ENCODE measurements around the gene UGT2A3. TPM values are rescaled to one million over a fixed set of nuclear protein-coding genes. Genes with fewer than 3 reads are reported as not detected.

Gene UGT2A3
- total and polyA plus RNA-seq, 2 of the 8 experiments (the other 6 are each of a cell fraction or from before 2014, with no cell fraction given): not detected

GRCh38 chr4:68963374-68963773, 11.8 kb upstream of the UGT2A3 start:
- WGBS, 2 experiments (ENCODE audit: extremely low coverage in 1 of 2, insufficient coverage in 1 of 2, insufficient read length in 1 of 2, insufficient replicate concordance in 2 of 2, low coverage in 1 of 2, low lambda C conversion rate in 2 of 2, missing lambda C conversion rate in 1 of 2): 60% methylated on average over 2 of the region's 2 CpGs; no CpG with 5 or more reads in 1 of the 2 experiments
- CTCF ChIA-PET (ENCODE audit: partially characterized antibody): interaction anchor here (0.9 kb wide), 1 partner anchor 10 kb away, joined by 3 read pairs; no protein-coding TSS in a partner anchor
- no peak overlapping the region for H4K5ac ChIP-seq (ENCODE audit: insufficient read length, low read depth, low read length)

More at GRCh38 chr4:68963374-68963773, 11.8 kb upstream of the UGT2A3 start:
- Histone ChIP-seq H3K4ac (replicated peaks; ENCODE audit: insufficient read length, low read depth, low read length) (no peak overlapping the region), H2BK15ac (ENCODE audit: low read length) (no peak overlapping the region), H3K14ac (ENCODE audit: insufficient read length) (no peak overlapping the region), H3K36me3 (ENCODE audit: control insufficient read depth in 2 of 4, insufficient read depth in 4 of 4, low read length in 3 of 4) (peaks cover 0 to 4% (median 1%) of the 10 kb centered on the region in 4 experiments; a peak in 3 of 8 replicates), H4K91ac (replicated peaks; ENCODE audit: insufficient read length, low read length) (no peak overlapping the region), H3K23ac (ENCODE audit: insufficient read length) (no peak overlapping the region), H3K56ac (replicated peaks; ENCODE audit: insufficient read length, low read depth, low read length) (no peak overlapping the region), H3K4me3 (ENCODE audit: extremely low read depth in 1 of 4, insufficient read depth in 2 of 4, low read depth in 3 of 4, low read length in 4 of 4) (no peak overlapping the region), H4K8ac (ENCODE audit: extremely low read depth, insufficient read depth, low read length) (no peak overlapping the region), H4K20me1 (replicated peaks in 1 of 2; ENCODE audit: control insufficient read depth in 1 of 2, insufficient read depth in 2 of 2, low read length in 2 of 2) (no peaks in the 10 kb centered on the region), H2BK120ac (replicated peaks; ENCODE audit: low read depth, low read length) (no peak overlapping the region), H3K27me3 (replicated peaks in 1 of 4; ENCODE audit: control insufficient read depth in 3 of 4, extremely low read depth in 1 of 4, insufficient read depth in 3 of 4, low read length in 3 of 4) (no peaks in the 10 kb centered on the region), H2BK5ac (ENCODE audit: low read depth, low read length) (no peak overlapping the region), H2AFZ (ENCODE audit: low read length) (no peak overlapping the region), H3K18ac (ENCODE audit: extremely low read depth, low read length) (no peak overlapping the region), H3K9ac (replicated peaks in 1 of 4; ENCODE audit: extremely low read depth in 1 of 4, low read depth in 3 of 4, low read length in 3 of 4) (no peak overlapping the region), H2BK12ac (ENCODE audit: low read depth, low read length) (no peak overlapping the region), H3K9me3 (ENCODE audit: insufficient read depth in 2 of 2, low read depth in 1 of 2, low read length in 1 of 2) (peaks cover 0 to 19% of the 10 kb centered on the region in 2 experiments; a peak in 3 of 4 replicates), H3K4me2 (ENCODE audit: insufficient read depth in 1 of 2, low read depth in 2 of 2, low read length in 2 of 2) (no peak overlapping the region; a peak in 1 of 4 replicates), H3K23me2 (ENCODE audit: low read depth, low read length) (no peaks in the 10 kb centered on the region; the same call in 1 of the 2 replicates), H3K4me1 (replicated peaks in 1 of 4; ENCODE audit: control insufficient read depth in 3 of 4, insufficient read depth in 4 of 4, low read length in 3 of 4) (peaks cover 0 to 2% (median 0%) of the 10 kb centered on the region in 4 experiments; a peak in 1 of 7 replicates), H3K79me2 (ENCODE audit: control insufficient read depth in 1 of 2, insufficient read depth in 2 of 2, low read length in 2 of 2) (no peaks in the 10 kb centered on the region), H2BK20ac (ENCODE audit: low read length) (no peak overlapping the region), H2AK5ac (ENCODE audit: low read depth, low read length) (no peak overlapping the region), H3K27ac (ENCODE audit: low read depth, low read length) (no peak overlapping the region), H3K79me1 (ENCODE audit: low read depth, low read length) (no peaks in the 10 kb centered on the region)
- POLR2A ChIA-PET (ENCODE audit: partially characterized antibody): interaction anchor here (0.6 kb wide), 1 partner anchor 60 kb away, joined by 3 read pairs; no protein-coding TSS in a partner anchor
- TF ChIP-seq TEAD4 (IDR thresholded peaks at IDR 0.05; ENCODE audit: low read depth, low read length): peak; percentile 86
- no peak for TF ChIP-seq GTF2F1 (IDR thresholded peaks at IDR 0.05; ENCODE audit: borderline replicate concordance, low read depth, low read length)
- peak; percentile 28 for FAIRE-seq
- no peak for DNase-seq (ENCODE audit: low read depth in 1 of 2, low spot score in 2 of 2)
